ENCODE measurements around the gene SEC16A.

Gene SEC16A

DNA sequence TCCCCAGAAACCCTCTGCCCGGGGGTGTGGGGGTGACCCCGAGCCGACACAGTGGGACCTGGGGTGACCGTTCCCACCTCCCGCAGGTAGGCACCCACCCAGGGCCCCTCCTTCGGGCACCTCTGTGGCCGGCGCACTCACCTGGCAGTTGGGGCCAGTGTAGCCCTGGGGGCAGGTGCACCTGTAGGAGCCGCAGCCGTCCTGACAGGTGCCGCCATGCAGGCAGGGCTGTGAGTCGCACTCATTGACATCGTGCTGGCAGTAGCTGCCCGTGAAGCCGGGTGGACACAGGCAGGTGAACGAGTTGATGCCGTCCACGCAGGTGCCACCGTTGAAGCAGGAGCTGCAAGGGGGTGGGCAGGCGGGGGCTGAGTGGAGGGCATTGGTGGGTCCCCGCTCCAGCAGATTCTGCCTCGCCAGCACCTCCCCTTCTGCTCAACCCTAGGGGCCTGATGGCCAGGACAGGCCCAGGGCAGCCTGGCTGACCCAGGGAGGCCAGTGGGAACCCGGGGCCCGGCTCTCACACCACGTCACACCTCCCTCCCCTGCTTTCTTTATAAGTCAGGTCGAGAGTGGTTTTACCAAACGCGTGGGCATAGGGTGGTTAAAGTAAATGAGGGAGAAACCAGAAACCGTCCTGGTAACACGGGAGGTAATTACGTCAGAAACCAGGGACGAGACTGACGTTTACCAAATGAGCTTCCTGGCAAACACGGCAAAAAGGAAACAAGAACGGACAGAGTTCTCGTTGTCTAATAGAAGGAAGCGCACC lies 26.1 kb upstream of the SEC16A start:
- Histone ChIP-seq H2AFZ (ENCODE audit: low read length, unreplicated experiment) (no peak overlapping the region), H3K79me2 (ENCODE audit: control insufficient read depth, insufficient read depth, low read length, unreplicated experiment) (no peaks in the 10 kb centered on the region), H3K27me3 (ENCODE audit: insufficient read depth, low read length) (no peaks in the 10 kb centered on the region), H3K4me1 (ENCODE audit: control insufficient read depth, insufficient read depth, low read length, unreplicated experiment) (no peaks in the 10 kb centered on the region), H3K4me3 (ENCODE audit: low read depth, low read length) (no peak overlapping the region), H3K27ac (ENCODE audit: low read depth, low read length) (no peak overlapping the region), H3K36me3 (ENCODE audit: insufficient read depth, low read length) (peaks cover 7% of the 10 kb centered on the region; the same call in 1 of the 2 replicates)

DNA sequence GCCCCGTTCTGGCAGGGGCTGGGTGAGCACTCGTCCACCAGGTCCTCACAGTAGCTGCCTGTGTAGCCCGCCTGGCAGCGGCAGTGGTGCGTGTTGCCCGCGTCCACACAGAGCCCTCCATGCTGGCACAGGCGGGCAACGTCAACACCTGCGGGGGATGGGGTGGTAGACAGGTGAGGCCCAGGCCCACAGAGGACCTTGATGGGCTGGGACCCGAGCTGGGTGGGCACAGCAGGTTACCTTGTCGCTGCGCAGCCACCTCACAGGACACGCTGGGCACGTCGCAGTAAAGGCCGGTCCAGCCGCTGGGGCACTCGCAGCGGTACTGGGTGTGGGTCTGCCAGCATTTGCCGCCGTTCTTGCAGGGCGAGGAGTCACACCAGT lies 25.1 kb upstream of the SEC16A start:
- Histone ChIP-seq H3K27ac (ENCODE audit: low read depth, low read length) (no peak overlapping the region), H3K36me3 (ENCODE audit: insufficient read depth, low read length) (peaks cover 2% of the 10 kb centered on the region; the same call in 1 of the 2 replicates), H3K4me3 (ENCODE audit: low read depth, low read length) (no peak overlapping the region), H3K4me1 (ENCODE audit: control insufficient read depth, insufficient read depth, low read length, unreplicated experiment) (no peaks in the 10 kb centered on the region), H3K79me2 (ENCODE audit: control insufficient read depth, insufficient read depth, low read length, unreplicated experiment) (no peaks in the 10 kb centered on the region), H2AFZ (ENCODE audit: low read length, unreplicated experiment) (no peak overlapping the region), H3K27me3 (ENCODE audit: insufficient read depth, low read length) (no peaks in the 10 kb centered on the region)

DNA sequence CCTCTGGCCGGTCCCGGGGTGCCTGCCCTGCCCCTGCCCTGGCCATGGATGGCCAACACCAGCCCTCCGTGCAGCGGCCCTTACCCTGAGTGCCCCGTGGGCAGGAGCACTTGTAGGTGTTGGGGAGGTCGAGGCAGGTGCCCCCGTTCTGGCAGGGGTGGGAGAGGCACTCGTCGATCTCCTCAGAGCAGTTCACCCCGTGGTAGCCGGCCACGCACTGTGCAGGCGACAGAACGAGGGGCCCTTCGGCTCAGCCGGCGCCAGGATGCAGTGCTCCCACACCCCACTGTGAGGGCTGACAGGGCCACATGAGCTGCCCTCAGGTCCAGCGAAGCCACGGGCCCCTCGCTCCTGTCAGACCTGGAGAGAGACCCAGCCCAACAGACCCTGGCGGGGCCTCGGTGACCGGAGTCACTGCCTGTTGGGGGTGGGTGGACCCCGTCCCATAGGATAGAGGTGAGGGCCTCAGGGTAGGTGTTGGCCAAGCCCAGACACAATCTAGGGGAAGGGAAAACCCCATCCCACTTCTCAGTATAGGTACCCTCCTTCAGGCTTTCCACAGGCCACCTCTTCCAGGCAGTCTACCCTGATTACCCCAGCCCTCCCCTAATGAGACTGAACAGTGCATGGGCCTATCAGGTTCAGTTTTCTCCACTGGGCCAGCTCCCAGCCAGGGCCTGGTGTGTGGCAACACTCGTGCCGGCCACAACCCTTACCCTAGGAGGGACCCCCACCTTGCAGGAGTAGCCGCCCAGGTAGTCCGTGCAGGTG lies 24.6 kb upstream of the SEC16A start:
- H3K4me3 ChIP-seq (ENCODE audit: low read depth, low read length) = no peak overlapping the region
- no peaks in the 10 kb centered on the region for H3K79me2 ChIP-seq (ENCODE audit: control insufficient read depth, insufficient read depth, low read length, unreplicated experiment)
- H3K27me3 ChIP-seq (ENCODE audit: insufficient read depth, low read length) = no peaks in the 10 kb centered on the region
- no peaks in the 10 kb centered on the region for H3K4me1 ChIP-seq (ENCODE audit: control insufficient read depth, insufficient read depth, low read length, unreplicated experiment)
- H2AFZ ChIP-seq (ENCODE audit: low read length, unreplicated experiment) = no peak overlapping the region
- H3K36me3 ChIP-seq (ENCODE audit: insufficient read depth, low read length) = no peaks in the 10 kb centered on the region
- H3K27ac ChIP-seq (ENCODE audit: low read depth, low read length) = no peak overlapping the region

DNA sequence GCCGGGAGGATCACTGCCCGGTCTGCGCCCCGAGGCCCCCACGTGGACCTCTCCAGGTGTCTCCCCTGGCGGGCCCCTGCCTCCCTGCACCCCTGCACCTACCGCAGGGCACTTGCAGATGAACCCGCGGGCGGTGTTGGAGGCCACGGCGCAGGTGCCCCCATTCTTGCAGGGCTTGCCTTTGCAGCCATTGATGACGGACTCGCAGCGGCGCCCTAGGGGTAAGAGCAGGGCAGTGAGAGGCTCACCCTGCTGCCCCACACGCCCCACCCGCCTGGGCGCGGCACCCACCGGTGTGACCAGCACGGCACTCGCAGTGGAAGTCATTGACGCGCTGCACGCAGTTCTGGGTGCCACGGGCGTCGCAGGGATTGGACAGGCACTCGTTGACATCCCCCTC lies 23.6 kb upstream of the SEC16A start:
- H3K27me3 ChIP-seq (ENCODE audit: insufficient read depth, low read length) = no peaks in the 10 kb centered on the region
- H3K27ac ChIP-seq (ENCODE audit: low read depth, low read length) = no peak overlapping the region
- no peaks in the 10 kb centered on the region for H3K4me1 ChIP-seq (ENCODE audit: control insufficient read depth, insufficient read depth, low read length, unreplicated experiment)
- no peaks in the 10 kb centered on the region for H3K36me3 ChIP-seq (ENCODE audit: insufficient read depth, low read length)
- no peak overlapping the region for H3K4me3 ChIP-seq (ENCODE audit: low read depth, low read length)
- H2AFZ ChIP-seq (ENCODE audit: low read length, unreplicated experiment) = no peak overlapping the region
- no peaks in the 10 kb centered on the region for H3K79me2 ChIP-seq (ENCODE audit: control insufficient read depth, insufficient read depth, low read length, unreplicated experiment)

- H3K36me3 ChIP-seq (ENCODE audit: insufficient read depth, low read length) = no peaks in the 10 kb centered on the region
- H3K79me2 ChIP-seq (ENCODE audit: control insufficient read depth, insufficient read depth, low read length, unreplicated experiment) = no peaks in the 10 kb centered on the region
- no peak overlapping the region for H3K27ac ChIP-seq (ENCODE audit: low read depth, low read length)
- H3K4me1 ChIP-seq (ENCODE audit: control insufficient read depth, insufficient read depth, low read length, unreplicated experiment) = no peaks in the 10 kb centered on the region
- H3K27me3 ChIP-seq (ENCODE audit: insufficient read depth, low read length) = no peaks in the 10 kb centered on the region
- H3K4me3 ChIP-seq (ENCODE audit: low read depth, low read length) = no peak overlapping the region
- no peak overlapping the region for H2AFZ ChIP-seq (ENCODE audit: low read length, unreplicated experiment)
Measured at GRCh38 chr9:136505406-136506403, 22.9 kb upstream of the SEC16A start.

GRCh38 chr9:136504512-136505348 lies 21.9 kb upstream of the SEC16A start:
- Histone ChIP-seq H3K27ac (ENCODE audit: low read depth, low read length) (no peak overlapping the region), H3K36me3 (ENCODE audit: insufficient read depth, low read length) (no peaks in the 10 kb centered on the region), H3K27me3 (ENCODE audit: insufficient read depth, low read length) (no peaks in the 10 kb centered on the region), H2AFZ (ENCODE audit: low read length, unreplicated experiment) (no peak overlapping the region), H3K4me3 (ENCODE audit: low read depth, low read length) (no peak overlapping the region), H3K79me2 (ENCODE audit: control insufficient read depth, insufficient read depth, low read length, unreplicated experiment) (no peaks in the 10 kb centered on the region), H3K4me1 (ENCODE audit: control insufficient read depth, insufficient read depth, low read length, unreplicated experiment) (no peaks in the 10 kb centered on the region)

- Histone ChIP-seq H2AFZ (ENCODE audit: low read length, unreplicated experiment) (no peak overlapping the region), H3K27me3 (ENCODE audit: insufficient read depth, low read length) (no peaks in the 10 kb centered on the region), H3K4me1 (ENCODE audit: control insufficient read depth, insufficient read depth, low read length, unreplicated experiment) (no peaks in the 10 kb centered on the region), H3K79me2 (ENCODE audit: control insufficient read depth, insufficient read depth, low read length, unreplicated experiment) (no peaks in the 10 kb centered on the region), H3K27ac (ENCODE audit: low read depth, low read length) (no peak overlapping the region), H3K4me3 (ENCODE audit: low read depth, low read length) (no peak overlapping the region), H3K36me3 (ENCODE audit: insufficient read depth, low read length) (no peaks in the 10 kb centered on the region)
Measured at GRCh38 chr9:136502940-136503550, 20.2 kb upstream of the SEC16A start.

DNA sequence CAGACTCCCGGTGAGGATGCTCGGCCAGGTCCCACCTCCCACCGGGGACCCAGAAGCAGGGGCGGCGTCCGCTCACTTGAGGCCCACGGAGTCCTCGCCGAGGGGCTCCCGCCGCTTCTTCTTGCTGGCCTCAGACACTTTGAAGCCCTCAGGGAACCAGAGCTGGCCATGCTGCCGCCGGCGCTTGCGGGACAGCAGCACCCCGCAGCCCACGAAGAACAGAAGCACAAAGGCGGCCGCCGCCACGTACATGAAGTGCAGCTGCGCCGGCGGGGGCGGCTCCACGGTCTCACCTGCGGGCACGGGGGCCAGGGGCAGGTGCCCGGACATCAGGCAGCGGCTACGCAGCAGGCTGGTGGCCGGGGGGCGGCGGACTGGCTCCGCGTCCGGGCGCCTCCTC lies 19.4 kb upstream of the SEC16A start:
- Histone ChIP-seq H2AFZ (ENCODE audit: low read length, unreplicated experiment) (no peak overlapping the region), H3K79me2 (ENCODE audit: control insufficient read depth, insufficient read depth, low read length, unreplicated experiment) (no peaks in the 10 kb centered on the region), H3K4me1 (ENCODE audit: control insufficient read depth, insufficient read depth, low read length, unreplicated experiment) (no peaks in the 10 kb centered on the region), H3K27ac (ENCODE audit: low read depth, low read length) (no peak overlapping the region), H3K4me3 (ENCODE audit: low read depth, low read length) (no peak overlapping the region), H3K27me3 (ENCODE audit: insufficient read depth, low read length) (no peaks in the 10 kb centered on the region), H3K36me3 (ENCODE audit: insufficient read depth, low read length) (no peaks in the 10 kb centered on the region)

GRCh38 chr9:136501686-136502085 lies 18.8 kb upstream of the SEC16A start:
- no peaks in the 10 kb centered on the region for H3K36me3 ChIP-seq (ENCODE audit: insufficient read depth, low read length)
- no peaks in the 10 kb centered on the region for H3K4me1 ChIP-seq (ENCODE audit: control insufficient read depth, insufficient read depth, low read length, unreplicated experiment)
- no peak overlapping the region for H3K27ac ChIP-seq (ENCODE audit: low read depth, low read length)
- H3K4me3 ChIP-seq (ENCODE audit: low read depth, low read length) = no peak overlapping the region
- H3K79me2 ChIP-seq (ENCODE audit: control insufficient read depth, insufficient read depth, low read length, unreplicated experiment) = no peaks in the 10 kb centered on the region
- H3K27me3 ChIP-seq (ENCODE audit: insufficient read depth, low read length) = no peaks in the 10 kb centered on the region
- H2AFZ ChIP-seq (ENCODE audit: low read length, unreplicated experiment) = no peak overlapping the region

Data from ACC112 (cell line).